OCI-LY1 (cell line): Measurements from ENCODE around the gene SAMD14.

ENCODE experiments used
- EZH2 ChIP-seq: fragments of 200-600 bp; sonication (generic), shearing (Covaris generic); IDR thresholded peaks from 2 replicates; pipeline ENCODE4 v1.8.0; 2017; ENCODE audit warnings: borderline replicate concordance, mixed run types, mild to moderate bottlenecking, antibody characterized with exemption, low read length, moderate library complexity, mixed read lengths
- TF ChIP-seq, protein P1 (sequence below): fragments of 200-600 bp; sonication (generic), shearing (Covaris generic); IDR thresholded peaks from 2 replicates; pipeline ENCODE4 v1.5.1; 2017; ENCODE audit warnings: mild to moderate bottlenecking, antibody characterized with exemption, low read length, moderate library complexity, mixed read lengths

DNA sequence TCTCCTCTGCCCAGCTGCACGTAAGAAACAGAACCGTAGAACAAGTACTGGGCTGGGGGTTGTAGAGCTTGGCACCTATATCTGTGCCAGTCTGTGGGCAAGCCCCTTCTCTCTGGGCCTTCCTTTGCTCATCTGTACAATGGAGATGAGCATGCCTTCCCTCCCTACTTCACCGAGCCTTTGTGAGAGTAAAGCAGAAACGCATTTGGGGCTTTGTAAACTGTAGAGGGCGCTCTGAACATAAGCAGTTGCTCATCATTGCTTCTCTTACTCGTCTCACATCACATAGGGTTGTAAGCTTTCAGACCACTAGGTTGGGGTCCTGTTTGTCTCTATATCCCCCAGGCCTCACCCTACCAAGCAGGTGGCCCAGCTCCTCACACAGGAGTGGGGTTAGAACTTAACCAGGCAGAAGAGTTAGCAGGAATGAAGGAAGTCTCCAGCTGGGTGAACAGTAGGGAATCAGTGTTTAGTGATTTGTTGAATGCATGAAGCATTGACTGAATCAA, 15.1 kb downstream of the SAMD14 start:
- TF ChIP-seq, protein P1, sequence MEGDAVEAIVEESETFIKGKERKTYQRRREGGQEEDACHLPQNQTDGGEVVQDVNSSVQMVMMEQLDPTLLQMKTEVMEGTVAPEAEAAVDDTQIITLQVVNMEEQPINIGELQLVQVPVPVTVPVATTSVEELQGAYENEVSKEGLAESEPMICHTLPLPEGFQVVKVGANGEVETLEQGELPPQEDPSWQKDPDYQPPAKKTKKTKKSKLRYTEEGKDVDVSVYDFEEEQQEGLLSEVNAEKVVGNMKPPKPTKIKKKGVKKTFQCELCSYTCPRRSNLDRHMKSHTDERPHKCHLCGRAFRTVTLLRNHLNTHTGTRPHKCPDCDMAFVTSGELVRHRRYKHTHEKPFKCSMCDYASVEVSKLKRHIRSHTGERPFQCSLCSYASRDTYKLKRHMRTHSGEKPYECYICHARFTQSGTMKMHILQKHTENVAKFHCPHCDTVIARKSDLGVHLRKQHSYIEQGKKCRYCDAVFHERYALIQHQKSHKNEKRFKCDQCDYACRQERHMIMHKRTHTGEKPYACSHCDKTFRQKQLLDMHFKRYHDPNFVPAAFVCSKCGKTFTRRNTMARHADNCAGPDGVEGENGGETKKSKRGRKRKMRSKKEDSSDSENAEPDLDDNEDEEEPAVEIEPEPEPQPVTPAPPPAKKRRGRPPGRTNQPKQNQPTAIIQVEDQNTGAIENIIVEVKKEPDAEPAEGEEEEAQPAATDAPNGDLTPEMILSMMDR: peak; percentile 84
- no peak for TF ChIP-seq EZH2
